Activated CD4-positive, CD25-positive, alpha-beta regulatory T cell treated with anti-CD3 and anti-CD28 coated beads, Interleukin-2, amount 50 U/mL, for 16 hours (primary cell): ENCODE data around the gene UGT1A10.
"Not testable (repeated sequence)": the region's sequence is repeated elsewhere in the genome, so short reads cannot be mapped to it uniquely, and the experiment has no call there.

Source experiments
- DNase-seq: peaks from one replicate; pipeline ENCODE4 v3.0.0-alpha.2; 2020; ENCODE audit warnings: low read depth, low spot score

UGT1A10 gene

DNA sequence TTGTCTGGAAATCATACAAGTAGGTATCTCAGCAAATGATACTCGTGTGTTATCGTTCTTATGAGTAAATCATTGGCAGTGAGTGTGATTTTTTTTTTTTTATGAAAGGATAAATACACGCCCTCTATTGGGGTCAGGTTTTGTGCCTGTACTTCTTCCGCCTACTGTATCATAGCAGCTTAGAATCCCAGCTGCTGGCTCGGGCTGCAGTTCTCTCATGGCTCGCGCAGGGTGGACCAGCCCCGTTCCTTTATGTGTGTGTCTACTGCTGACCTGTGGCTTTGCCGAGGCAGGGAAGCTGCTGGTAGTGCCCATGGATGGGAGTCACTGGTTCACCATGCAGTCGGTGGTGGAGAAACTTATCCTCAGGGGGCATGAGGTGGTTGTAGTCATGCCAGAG lies at the start of gene UGT1A10:
UGT1A10 (plus strand) TSS at position 143 of the 400 bp plus-strand sequence; CDS start at position 218, 75 bp downstream.
- DNase-seq, result not testable (repeated sequence)

DNA sequence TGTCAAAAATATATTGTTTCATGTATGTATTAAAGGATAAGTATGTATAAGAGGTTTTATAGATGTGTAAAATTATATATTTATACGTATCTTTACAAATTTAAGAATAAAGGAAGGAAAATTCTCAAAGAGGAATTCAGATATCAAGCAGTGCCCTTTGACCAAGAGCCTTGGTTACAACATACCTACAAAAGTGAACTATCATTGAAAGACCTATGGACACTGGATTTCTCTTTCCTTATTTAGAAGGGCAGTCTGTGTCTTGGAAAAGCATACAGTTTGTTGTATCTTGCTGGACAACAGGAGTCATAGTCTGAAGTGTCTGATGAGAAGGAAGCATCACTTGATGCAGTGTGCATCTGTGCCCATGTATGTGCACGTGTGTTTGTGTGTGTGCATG lies 47.8 kb upstream of the UGT1A10 start:
- no peak for DNase-seq

DNA sequence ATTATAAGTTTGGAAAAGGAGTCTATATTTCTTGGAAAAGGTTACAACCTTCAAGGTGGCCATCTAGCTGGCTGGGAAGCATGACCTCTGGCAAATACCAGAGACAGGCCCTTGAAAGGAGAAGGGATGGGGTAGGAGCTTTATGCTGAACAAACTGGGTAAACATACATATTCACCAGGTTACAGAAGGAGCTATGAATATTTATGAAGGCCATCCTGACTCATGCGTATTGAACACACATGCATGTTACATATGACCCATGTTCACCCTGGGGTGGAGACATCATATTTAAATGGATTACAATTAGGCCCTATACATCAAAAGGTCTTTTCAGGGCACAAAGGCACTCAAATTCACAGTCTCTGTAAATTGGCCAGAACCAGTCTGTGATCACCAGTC lies 43.5 kb upstream of the UGT1A10 start:
- DNase-seq, result not testable (repeated sequence)

DNA sequence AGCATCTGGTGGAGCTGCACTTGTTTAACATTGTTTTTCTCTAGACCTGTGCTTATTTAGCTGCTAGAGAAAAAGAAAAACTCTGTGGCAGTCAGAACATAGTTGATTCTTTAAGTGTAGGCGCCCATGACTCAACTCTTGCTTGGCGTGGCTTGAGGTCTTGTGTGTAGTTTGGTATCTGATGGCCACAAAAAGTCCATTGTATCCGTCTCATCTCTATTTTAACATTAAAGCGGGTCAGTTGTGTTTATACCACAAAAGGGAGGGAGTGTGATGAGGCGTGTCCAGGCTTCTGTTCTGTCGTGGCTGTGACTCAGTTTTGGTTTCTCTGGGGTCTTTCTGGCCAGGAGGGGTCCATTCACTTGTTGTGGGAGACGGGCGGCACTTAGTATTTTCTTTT lies 43.0 kb upstream of the UGT1A10 start:
- DNase-seq, result no peak

DNA sequence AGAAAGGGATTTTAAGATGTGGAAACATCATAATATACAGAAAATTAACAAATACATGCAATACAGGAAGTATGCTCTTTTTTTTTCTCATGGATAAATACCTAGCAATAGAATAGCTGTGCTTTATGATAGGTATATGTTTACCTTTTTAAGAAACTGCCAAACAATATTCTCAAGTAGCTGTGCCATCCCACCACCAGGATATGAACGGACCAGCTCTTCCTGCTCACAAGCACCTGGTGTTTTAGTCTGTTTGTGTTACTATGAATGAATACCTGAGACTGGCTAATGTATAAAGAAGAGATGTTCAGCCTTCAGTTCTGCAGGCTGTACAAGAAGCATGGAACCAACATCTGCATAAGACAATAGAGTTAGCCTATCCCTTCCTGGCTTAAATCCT lies 38.7 kb upstream of the UGT1A10 start:
- no peak for DNase-seq

DNA sequence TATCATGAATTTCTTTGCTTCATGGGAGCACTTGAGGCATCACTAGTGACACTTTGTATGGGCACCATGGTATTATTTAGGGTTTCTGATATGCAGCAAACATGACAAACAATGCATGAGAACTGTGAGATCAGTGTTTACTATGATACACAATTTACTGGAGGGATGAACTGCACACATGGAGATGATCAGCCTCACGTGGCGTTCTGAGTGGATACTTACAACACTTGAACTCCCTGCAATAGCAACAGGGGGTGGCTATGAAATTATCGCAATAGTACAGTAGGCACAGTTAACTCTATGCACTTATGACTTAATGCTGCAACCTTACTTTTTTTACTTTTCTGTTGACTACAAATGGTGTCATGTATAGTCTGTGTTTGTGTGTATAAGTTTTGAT lies 37.3 kb upstream of the UGT1A10 start:
- no peak for DNase-seq

DNA sequence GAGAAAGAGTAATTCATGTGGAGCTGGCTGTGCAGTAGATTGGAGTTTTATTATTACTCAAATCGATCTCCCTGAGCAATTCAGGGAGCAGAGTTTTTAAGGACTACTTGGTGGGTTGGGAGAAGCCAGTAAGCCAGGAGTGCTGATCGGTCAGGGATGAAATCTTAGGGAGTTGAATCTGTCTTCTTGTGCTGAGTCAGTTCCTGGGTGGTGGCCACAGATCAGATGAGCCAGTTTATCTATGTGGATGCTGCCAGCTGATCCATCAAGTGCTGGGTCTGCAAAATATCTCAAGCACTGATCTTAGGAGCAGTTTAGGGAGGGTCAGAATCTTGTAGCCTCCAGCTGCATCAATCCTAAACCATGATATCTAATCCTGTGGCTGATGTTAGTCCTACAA lies 35.9 kb upstream of the UGT1A10 start:
- DNase-seq, result no peak

DNA sequence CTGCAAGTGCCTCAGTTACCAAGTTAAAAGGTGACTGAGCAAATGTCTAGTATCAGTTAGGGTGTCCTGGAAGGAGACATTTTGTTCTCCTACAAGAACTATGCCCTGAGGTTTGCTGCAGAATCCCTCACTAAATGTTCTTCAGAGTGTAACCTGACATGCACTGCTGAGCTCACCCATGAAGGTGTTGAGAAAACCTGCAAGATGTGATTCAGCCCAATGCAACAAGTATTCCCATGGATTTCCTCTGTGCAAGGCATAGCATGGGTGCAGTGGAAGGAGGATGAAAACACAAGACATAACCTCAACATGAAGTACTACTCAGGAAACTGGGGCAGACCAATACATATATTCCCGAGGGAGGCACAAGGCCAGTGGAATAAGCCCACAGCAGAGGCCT lies 34.2 kb upstream of the UGT1A10 start:
- no peak for DNase-seq

DNA sequence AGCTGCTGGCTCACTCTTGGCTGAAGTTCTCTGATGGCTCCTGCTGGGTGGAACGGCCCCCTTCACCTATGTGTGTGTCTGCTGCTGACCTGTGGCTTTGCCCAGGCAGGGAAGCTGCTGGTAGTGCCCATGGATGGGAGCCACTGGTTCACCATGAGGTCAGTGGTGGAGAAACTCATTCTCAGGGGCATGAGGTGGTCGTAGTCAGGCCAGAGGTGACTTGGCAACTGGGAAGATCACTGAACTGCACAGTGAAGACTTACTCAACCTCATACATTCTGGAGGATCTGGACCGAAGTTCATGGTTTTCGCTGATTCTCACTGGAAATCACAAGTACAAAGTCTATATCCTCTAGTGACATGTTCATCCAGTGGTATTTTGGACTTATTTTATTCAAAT lies 32.7 kb upstream of the UGT1A10 start:
- no peak for DNase-seq

DNA sequence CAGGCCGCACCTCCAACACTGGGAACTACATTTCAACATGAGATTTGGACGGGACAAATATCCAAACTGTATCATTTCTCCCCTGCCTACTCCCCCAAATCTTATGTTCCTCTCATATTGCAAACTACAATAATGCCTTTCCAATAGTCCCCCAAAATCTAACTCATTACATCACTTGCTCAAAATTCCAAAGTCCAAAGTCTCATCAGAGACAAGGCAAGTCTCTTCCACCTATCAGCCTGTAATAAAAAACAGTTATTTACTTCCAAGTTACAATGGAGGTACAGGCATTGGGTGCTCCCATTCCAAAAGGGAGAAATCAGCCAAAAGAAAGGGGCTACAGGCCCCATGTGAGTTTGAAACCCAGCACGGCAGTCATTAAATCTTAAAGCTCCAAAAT lies 31.4 kb upstream of the UGT1A10 start:
- no peak for DNase-seq

DNA sequence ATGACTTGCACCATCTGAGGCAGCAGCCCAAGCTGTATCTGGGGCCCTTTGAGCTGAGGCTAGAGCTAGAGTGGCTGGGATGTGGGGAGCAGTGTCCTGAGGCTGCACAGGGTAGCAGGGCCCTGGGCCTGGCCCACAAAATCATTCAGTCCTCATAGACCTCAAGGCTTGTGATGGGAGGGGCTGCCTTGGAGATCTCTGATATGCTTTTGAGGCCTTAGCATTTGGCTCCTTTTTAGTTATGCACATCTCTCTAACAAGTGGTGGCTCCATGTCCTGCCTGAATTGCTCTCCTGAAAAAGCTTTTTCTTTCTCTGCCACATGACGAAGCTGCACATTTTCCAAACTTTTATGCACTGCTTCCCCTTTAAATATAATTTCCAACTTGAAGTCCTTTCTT lies 30.6 kb upstream of the UGT1A10 start:
- no peak for DNase-seq

DNA sequence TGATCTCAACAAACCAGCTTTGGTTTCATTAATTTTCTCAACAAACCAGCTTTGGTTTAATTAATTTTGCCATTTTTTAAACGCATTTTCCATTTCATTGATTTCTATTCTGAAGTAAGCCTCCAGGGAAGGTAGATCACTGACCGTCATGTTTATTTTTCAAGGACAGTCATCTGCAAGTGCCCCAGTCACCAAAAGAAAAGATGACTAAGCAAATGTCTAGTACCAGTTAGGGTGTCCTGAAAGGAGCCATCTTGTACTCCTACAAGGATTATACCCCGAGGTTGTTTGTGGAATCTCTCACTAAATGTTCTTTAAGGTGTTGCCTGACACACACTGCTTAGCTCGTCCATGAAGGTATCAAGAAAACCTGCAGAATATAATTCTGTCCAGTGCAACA lies 25.0 kb upstream of the UGT1A10 start:
- no peak for DNase-seq

DNA sequence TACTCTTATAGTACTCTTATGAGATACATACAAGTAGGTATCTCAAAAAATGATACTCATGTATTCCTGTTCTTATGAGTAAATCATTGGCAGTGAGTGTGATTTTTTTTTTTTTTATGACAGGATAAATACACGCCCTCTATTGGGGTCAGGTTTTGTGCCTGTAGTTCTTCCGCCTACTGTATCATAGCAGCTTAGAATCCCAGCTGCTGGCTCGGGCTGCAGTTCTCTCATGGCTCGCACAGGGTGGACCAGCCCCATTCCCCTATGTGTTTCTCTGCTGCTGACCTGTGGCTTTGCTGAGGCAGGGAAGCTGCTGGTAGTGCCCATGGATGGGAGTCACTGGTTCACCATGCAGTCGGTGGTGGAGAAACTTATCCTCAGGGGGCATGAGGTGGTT lies 18.8 kb upstream of the UGT1A10 start, which contains the start of gene UGT1A8:
UGT1A8 (plus strand) TSS at position 158 of the 400 bp plus-strand sequence; CDS start at position 233, 75 bp downstream.
- DNase-seq, result not testable (repeated sequence)

DNA sequence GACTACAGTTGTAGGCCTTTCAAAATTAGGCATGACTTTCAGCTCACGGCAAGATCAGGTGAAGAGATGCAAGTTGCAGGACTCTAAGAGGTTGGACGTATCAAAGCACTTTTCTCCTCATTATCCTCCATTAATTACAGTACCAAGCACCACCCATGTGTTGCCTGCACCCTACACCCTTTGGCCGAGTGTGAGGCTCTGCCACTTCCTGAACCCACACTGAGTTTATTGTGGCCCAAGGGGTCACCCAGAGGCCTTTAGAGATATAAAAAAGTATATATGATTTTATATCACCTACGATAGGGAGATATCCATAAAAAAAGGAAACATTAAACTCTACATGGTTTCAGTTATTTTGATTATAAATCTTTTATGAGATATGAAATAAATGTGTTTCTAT lies 16.0 kb upstream of the UGT1A10 start:
- no peak for DNase-seq

DNA sequence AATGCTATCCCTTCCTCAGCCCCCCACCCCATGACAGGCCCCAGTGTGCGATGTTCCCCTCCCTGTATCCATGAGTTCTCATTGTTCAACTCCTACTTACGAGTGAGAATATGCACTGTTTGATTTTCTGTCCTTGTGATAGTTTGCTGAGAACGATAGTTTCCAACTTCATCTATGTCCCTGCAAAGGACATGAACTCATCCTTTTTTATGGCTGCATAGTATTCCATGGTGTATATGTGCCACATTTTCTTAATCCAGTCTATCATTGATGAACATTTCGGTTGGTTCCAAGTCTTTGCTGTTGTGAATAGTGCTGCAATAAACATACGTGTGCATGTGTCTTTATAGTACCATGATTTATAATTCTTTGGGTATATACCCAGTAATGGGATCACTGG lies 14.4 kb upstream of the UGT1A10 start:
- DNase-seq, result not testable (repeated sequence)

DNA sequence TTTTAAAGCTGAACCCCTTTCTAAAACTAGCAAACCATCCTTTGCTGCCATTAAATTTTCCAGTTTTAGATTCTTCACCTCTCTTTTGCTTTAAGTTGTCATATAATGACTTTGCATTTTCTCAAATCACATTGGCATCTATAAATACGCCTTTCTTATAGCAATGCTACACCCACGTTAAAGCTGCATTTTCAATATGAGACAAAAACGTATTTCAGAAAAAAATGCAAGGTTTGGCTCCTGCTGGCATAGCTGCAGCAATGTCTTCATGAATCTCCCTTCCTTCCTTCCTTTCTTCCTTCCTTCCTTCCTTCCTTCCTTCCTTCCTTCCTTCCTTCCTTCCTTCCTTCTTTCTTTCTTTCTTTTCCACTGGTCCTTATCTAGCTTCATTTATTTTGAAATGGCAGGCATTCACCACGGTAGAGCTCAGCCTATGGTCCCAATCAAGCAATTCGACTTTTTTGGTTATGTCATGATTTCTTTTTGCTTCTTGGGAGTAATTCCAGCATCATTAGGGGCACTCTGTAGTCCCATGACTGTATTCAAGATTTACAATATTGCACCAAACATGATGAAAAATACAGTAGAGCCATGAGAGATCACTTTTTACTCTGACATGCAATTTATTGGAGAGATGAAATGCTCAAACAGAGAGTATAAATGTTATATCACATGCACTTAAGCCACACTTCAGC lies 8.8 kb upstream of the UGT1A10 start:
- no peak for DNase-seq

DNA sequence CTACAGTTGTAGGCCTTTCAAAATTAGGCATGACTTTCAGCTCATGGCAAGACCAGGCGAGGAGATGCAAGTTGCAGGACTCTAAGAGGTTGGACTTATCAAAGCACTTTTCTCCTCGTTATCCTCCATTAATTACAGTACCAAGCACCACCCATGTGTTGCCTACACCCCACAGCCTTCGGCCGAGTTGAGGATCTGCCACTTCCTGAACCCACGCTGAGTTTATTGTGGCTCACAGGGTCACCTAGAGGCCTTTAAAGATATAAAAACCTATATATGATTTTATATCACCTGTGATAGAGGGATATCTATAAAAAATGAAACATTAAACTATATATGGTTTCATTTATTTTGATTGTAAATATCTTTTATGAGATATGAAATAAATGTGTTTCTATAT lies 2.6 kb downstream of the UGT1A10 start:
- no peak for DNase-seq

DNA sequence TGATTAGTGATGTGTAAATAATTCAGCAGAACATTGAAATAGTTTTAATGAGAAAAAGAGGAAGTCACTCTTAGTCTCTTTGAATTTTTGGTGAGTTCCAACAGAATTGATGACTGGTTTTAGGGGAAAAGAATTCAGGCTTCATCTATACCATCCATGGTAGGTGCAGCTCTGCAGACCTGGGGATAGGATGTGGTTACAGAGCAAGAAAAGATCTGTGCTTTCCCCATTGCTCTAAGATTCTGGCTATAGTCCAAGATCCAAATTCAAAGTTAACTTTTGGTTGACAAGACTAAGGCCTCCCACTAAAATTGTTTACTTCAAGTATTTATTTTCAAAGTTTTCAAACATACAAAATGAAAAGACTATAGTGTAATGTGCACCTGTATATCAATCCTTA lies 3.6 kb downstream of the UGT1A10 start:
- DNase-seq, result no peak

DNA sequence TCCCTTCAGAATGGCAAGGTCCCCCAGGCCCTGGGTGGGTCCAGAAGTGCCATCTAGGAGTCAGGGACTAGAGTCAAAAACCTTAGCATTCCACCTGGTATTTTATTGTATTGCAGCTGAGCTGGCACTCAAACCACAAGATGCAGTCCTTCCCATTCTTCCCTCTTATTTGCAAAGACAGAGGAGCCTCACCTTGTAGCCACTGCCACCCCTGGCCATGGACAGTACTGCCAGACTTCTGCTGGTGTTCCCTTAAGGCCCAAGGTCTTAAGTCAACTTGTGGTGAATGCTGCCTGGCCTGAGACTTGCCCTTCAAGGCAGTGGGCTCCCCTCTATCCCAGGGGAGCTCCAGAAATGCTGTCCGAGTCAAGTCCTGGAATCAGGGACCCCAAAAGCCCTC lies 6.9 kb downstream of the UGT1A10 start:
- DNase-seq, result no peak

DNA sequence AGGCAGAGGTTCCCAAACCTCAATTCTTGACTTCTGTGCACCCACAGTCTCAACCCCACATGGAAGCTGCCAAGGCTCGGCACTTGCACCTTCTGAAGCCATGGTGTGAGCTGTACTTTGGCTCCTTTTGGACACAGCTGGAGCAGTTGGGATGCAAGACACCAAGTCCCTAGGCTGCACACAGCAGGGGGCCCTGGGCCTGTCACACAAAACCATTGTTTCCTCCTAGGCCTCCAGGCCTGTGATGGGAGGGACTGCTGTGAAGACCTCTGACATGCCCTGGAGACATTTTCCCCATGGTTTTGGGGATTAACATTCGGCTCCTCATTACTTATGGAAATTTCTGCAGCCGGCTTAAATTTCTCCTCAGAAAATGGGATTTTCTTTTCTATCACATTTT lies 9.8 kb downstream of the UGT1A10 start:
- not testable (repeated sequence) for DNase-seq

DNA sequence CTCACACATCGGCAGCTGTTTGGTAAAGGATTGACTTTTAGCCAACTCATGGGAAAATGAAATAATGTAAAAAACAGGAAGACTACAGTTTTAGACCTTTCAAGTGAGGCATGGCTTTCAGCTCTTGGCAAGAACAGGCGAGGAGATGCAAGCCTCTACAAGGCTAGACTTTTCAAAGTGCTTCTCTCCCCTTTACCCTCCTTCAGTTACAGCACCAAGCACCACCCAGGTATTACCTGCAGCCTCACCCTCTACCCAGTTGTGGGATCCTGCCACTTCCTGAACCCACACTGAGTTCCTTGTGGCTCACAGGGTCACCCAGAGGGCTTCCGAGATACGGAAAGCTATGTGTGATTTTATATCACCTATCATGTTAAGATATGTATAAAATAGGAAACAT lies 14.7 kb downstream of the UGT1A10 start:
- no peak for DNase-seq

DNA sequence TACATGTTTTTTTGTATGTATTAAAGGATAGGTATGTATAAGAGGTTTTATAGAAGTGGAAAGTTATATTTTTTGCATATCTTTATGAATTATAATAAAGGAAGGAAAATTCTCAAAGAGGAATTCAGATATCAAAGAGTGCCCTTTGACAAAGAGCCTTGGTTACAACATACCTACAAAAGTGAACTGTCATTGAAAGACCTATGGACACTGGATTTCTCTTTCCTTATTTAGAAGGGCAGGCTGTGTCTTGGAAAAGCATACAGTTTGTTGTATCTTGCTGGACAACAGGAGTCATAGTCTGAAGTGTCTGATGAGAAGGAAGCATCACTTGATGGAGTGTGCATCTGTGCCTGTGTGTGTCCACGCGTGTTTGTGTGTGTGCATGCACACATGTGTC lies 15.2 kb downstream of the UGT1A10 start:
- no peak for DNase-seq

DNA sequence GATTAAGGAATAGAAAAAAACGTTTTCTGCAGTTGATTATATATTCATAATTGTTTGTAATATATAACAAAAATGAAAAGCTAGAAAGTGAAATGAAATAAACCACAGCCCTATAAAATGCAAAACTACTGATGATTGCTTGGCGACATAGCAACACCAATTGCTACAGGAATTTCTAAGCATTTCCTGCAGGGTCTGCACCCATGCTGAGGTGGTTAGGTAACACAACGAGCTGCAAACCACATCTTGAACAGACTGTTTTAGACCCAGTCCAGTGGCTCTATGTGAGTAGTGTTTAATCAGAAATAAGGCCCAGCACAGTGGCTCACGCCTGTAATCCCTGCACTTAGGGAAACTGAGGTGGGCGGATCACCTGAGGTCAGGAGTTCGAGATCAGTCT lies 18.3 kb downstream of the UGT1A10 start:
- no peak for DNase-seq

DNA sequence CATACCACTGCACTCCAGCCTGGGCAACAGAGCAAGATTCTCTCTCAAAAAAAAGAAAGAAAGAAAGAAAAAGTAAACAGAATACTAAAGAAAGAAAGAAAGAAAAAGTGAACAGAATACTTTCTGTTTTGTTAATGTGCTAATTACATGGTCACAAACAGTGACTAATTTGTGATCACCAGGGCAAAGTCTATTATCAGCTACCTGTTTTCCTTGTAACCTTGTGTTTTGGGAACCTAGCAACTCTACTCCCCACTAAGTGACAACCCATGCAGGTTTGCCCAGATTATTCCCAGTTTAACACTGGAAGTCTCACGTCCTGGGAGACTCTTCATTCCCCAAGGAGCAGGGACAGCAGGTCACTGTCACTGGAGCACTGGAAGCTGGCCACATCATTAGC lies 18.8 kb downstream of the UGT1A10 start:
- DNase-seq, result no peak
